ENCODE data around the gene CCDC175.

Gene CCDC175

DNA sequence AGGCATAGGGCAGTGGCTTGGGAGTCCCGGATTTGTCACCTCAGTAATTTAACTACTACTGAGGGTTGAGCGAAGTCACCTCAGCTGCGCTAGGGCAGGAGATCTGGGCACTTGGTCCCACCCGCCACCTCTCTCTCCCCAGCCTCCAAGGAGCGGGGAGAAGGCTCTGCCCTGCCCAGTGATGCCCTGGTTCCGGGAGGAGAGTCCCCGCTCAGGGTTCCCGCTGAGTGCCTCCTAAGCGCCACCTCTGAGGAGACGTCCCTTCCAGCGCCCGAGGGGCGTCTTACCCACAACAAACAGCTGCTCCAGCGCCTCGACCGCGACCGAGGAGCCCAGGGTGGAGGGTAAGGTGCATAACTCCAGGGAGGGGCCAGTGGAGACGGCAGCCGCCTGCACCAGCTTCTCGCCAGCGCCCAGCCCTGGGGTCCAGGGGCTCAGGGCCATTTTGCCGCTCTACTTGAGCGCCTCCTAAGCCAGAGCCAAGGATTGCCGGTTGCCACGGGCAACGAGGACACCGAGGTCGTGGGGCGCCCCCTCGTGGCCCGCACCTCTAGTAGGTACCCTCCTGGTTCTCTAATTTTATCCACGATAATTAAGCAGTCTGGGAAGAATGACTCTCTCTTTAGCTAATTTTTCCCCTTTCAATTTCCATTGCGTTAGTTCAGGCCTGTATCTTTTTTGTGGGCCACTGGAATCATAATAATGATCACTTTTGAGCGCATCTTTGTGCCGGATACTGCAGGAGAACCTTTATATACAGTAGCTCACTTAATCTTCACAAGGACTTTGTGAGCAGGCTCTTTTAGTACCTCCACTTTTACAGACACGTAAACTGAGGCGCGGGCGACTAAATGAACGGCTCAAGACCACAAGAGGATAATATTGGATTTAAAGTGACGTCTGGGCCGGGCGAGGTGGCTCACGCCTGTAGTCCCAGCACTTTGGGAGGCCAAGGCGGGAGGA, at the start of gene CCDC175:
TSS of gene CCDC175 (minus strand) at position 481 of the 963 bp plus-strand sequence. CDS start at position 444, 37 bp downstream.
- DNase-seq (ENCODE audit: low read depth, low spot score): peak; percentile 47

GRCh38 chr14:59622631-59623030, 46.0 kb upstream of the CCDC175 start:
- no peak for DNase-seq (ENCODE audit: low read depth, low spot score)

GRCh38 chr14:59619061-59619460, 42.4 kb upstream of the CCDC175 start:
- no peak for DNase-seq (ENCODE audit: low read depth, low spot score)

DNA sequence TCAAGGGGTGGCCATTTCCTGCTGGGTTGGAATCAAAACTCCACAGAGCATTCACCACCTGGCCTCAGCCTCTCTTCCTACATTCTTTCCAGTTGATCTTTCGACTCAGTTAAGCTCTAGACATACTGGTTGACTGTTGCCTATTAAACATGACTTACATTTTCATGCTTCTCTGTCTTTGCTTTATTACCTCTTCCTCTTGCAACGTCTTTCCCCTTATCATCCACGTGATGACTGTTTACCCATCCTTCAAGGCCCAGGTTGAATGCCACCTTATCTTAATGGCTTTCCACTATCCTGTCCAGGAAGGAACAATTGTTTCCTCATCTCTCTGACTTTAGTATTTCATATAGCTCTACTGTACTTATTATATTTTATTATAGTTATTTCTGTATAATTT, 24.4 kb upstream of the CCDC175 start:
- no peak for DNase-seq (ENCODE audit: low read depth, low spot score)

DNA sequence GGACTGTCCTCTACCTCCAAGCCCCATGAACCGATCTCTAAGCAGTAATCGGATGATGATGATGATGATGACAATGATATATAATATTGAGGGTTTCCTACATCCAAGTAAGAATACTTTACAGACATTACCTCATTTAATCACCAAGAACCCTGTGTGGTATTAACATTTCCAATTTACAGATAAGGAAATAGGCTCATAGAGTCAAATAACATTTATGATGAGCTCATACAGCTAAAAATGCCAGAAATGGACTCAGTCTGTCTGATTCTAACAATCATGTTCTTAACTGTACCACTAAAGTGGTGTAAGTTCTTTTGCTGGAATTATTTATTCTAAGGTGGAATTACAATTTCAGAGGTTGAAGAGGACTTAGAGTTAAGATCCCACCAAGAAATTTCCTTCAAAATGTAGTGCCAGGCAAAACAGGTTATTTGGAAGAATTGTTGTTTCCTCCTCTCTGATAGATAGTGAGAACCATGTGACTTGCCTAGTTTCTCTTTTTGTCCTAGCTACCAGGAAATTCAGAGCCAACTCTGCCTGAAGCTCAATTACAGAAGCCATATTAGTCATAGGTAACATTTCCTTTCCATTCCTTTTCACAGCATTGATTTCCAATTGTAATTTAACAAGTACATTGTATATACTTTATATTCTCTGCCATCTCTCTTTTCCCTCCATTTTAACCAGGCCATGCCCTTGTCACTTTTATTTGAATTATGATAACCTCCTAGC, 23.8 kb upstream of the CCDC175 start:
- DNase-seq (ENCODE audit: low read depth, low spot score): no peak

DNA sequence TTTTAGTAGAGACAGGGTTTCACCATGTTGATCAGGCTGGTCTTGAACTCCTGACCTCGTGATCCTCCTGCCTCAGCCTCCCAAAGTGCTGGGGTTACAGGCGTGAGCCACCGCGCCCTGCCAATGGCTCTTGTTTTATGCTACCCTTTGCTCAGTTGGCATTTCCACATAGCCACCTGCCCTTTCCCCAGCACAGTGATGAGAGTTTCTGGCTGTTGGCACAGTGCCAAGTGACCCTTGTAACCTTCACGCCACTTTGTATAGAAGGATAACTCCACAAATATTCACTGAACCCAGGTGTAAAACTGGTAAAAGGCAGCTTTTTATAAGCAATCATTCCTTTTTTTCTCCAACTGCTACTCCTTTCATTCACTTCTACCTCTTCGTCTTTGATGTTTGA, 18.5 kb upstream of the CCDC175 start:
- no peak for DNase-seq (ENCODE audit: low read depth, low spot score)

DNA sequence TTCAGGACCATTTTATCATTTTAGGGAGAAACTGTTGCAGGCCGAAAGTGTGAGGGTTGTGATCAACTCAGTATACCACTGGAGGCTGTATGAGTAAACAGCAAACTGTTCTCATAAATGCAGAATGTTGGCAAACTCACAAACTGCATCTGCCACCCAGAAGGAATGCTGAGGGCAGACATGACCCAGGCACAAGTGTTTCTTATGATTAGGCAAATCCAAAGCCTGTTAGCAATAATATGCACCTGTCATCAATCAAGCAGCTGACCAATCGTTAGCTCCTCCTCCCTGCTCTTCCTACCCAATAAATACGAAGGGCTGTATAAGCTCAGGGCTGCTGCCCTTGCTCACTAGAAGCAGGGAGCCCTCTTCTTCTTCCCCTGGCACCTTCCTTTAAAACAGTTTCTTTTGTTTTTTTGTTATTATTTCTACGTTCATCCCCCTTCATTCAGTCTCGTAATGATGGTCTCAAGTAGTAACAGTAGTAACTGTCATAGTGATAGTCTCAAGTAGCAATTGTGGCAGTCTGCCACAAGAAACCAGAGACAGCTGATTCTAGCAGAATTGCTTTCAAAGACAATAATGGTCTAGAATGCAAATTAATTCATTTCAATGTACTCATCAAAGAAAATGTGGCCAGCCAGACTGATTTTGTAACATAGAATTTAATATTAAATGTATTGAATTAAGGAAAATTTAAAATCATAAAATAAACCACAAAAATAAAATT, 15.2 kb upstream of the CCDC175 start:
- no peak for DNase-seq (ENCODE audit: low read depth, low spot score)

DNA sequence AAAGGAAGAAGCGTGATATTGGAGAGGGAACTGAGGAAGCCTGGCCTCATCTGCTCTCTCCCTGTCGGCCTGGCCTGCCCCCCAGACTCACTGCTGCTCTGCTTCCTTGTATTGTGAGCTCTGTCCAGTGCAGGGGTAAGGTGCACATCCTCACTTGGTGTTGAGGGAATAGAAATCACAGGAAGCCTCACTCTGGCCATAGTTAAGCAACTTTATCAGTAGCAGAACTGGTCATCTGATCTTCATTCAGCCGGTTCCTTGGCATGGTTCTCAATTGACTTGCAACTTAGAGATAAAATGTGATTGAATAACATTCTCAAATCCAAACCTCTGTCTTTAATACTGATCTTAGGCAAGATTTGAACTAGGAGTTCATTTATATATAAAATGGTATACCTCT, 11.5 kb upstream of the CCDC175 start:
- no peak for DNase-seq (ENCODE audit: low read depth, low spot score)

DNA sequence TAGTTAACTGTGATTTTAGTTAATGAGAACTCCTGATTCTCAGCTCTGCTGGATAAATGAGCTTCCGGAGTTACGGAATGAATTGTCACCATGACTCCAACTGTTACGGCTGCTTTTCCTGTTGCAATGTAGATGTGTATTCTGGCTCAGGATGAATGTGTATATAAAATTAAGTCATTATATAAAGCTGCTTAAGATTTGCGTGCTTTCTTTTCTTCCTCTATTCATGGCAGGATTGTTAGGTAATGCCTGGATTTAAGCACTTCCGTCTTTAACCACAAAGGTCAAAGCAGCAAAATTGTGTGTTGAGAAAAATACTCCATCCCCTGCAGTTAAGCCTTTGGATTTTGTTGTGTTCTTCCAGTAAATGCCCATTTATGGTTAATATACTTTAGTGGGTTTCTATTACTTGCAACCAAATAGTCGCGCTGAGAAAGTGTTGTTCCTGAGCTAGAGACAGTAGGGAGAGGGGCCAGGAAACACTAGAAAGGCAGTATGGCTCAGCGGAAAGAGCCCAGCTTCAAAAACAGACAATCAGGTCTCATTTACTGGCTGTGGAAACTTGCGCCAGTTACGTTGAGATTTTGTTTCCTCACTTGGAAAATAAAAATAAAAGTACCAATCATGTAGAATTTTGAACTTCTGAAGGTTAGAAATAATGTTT, 9.4 kb upstream of the CCDC175 start:
- DNase-seq (ENCODE audit: low read depth, low spot score): no peak

- DNase-seq (ENCODE audit: low read depth, low spot score): no peak
Measured at GRCh38 chr14:59583755-59584154, 7.1 kb upstream of the CCDC175 start.

DNA sequence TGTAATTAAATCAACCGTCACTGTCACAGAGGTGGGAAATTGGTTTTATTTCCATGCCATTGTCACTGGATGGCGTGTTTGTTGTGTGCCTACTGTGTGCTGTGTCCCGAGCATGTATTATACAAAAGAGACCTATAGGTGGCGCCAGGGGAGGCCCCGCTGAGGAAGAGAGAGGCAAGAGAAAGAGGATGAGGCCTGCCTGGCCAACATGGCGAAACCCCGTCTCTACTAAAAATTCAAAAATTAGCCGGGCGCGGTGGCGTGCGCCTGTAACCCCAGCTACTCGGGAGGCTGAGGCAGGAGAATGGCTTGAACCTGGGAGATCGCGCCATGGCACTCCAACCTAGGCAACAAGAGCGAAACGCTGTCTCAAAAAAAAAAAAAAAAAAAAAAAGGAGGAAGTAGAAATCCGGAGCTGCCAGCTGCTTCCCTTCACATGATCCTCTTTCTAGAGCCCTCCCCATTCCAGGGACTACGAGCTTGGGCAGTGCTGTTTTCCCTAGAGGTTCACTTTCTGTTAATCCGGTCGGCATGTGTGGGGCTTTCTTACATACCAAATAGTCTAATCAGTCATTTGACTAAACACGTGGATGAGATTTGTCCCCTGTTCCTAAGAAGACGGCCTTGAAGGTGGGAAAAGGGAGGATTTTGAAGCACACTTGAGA, 6.4 kb upstream of the CCDC175 start:
- DNase-seq (ENCODE audit: low read depth, low spot score): no peak

DNA sequence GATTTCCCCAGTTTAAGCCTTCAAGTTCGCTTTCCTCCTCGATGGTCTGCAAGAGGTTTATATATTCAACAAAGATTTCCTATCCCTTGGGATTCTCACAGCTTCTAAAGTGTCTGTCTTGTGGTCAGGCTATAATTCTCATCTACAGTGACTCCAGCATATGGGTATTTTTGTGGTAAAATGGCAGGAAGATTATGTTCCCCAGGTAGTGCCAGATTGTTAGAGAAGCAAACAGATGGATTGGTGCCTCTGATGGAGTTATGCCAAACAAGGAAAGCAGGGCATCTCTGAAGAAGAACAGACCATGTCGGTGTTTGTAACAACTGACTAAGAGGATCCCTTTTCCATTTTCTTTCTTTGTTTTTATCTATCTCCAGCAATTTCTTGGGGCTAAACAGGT, 5.5 kb upstream of the CCDC175 start:
- DNase-seq (ENCODE audit: low read depth, low spot score): no peak

- DNase-seq (ENCODE audit: low read depth, low spot score): no peak
Measured at GRCh38 chr14:59580911-59581310, 4.3 kb upstream of the CCDC175 start.

DNA sequence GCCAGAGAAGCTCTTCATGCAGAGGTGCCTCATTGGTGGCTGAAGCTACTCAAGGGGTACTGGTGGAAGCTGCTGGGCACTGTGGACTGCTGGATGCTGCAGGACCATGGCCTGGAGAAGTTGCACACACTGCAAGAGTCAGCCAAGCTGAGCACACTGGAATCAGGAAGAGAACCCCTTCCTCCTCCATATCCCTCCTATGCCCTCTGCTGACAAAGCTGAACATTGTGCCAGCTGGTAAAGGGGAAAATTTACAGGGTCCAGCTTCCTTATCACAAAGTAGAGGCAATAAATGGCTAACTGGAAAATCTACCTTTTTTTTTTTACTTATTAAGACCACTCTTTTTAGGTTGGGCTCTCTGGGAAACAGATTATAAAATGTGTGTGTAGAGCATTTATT, 6.5 kb downstream of the CCDC175 start:
- DNase-seq (ENCODE audit: low read depth, low spot score): no peak

DNA sequence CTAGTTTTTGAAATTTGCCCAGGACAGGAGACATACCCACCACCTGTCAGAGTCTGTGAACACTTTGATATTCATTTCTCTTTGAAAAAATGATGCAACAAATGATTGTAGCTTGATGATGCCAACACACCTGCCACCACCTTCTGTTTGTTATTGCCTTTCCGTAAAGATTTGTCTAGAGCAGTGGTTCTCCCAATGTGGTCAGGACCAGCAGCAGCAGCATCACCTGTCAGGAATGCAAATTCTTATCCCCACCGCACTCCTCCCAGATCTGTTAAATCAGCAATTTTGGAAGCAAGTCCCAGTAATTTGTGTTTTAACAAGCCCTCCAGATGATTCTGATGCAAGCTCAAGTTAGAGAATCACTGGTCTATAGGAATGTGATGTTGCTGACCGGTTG, 9.9 kb downstream of the CCDC175 start:
- DNase-seq (ENCODE audit: low read depth, low spot score): no peak

DNA sequence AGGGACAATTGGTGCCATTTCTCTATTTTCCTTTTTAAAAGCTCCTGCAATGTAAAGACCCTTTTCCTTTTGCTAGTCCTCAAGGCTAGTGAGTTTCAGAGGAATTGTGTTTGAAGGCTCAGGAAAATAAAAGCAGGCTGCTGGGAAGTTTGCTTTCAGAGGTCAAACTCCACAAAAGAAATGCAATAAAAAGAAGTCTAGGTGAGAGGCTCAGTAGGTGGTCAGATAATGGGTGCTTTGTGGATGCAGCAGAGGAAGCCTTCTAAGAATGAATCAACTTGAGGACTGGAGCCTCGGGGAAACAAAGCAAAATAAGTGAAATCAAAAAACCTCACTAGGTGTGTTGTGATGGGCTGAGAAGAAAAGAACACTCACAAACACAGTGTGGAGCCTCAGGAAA, 10.3 kb downstream of the CCDC175 start:
- DNase-seq (ENCODE audit: low read depth, low spot score): no peak

GRCh38 chr14:59565087-59565486, 11.5 kb downstream of the CCDC175 start:
- DNase-seq (ENCODE audit: low read depth, low spot score): no peak

GRCh38 chr14:59564366-59564765, 12.2 kb downstream of the CCDC175 start:
- no peak for DNase-seq (ENCODE audit: low read depth, low spot score)

DNA sequence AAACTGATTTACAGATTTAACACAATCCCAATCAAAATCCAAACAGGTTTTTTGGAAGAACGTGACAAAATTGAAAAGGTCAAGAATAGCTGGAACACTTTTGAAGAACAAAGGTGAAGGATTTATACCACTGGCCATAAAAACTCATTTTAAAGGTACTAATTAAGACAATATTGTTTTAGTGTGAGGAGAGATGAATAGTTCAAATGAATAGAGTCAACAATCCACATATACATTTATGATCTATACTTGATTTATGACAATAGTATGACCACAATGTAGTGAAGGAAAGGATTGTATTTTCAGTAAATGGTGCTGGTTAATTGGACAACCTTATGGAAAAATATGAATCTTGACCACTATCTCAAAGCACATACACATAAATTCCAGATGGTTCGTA, 29.3 kb downstream of the CCDC175 start:
- no peak for DNase-seq (ENCODE audit: low read depth, low spot score)

- DNase-seq (ENCODE audit: low read depth, low spot score): no peak
Measured at GRCh38 chr14:59543873-59544272, 32.7 kb downstream of the CCDC175 start.

DNA sequence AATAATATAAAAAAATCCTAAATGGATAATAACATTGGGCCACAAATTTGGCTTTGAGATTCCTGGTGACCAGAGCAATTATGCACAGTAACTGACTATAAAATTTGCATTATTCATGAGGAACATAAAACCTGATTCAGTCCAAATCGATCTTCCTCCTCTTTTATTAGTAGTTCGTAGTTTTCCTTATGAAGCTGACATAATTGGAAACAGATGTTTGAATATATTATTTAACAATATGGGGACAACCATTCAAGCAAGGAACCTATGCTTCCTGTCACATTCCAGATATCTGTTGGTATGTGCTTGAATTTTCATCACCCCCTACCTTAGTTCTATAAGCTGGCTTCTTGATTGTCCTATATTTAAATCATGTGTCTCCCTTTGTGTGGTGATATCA, 34.9 kb downstream of the CCDC175 start:
- DNase-seq (ENCODE audit: low read depth, low spot score): no peak

Data from activated CD4-positive, CD25-positive, alpha-beta regulatory T cell treated with anti-CD3 and anti-CD28 coated beads, Interleukin-2, amount 50 U/mL, for 16 hours (primary cell).